ENCODE results near the gene KRTAP9-7. TPM values are rescaled to one million over a fixed set of nuclear protein-coding genes. Genes with fewer than 3 reads are reported as not detected.
"Not testable (repeated sequence)": the region's sequence is repeated elsewhere in the genome, so short reads cannot be mapped to it uniquely, and the experiment has no call there.

The KRTAP9-7 gene
- total and polyA plus RNA-seq, 2 donors (not counting 1 experiment from before 2014, with no cell fraction given), result not detected

DNA sequence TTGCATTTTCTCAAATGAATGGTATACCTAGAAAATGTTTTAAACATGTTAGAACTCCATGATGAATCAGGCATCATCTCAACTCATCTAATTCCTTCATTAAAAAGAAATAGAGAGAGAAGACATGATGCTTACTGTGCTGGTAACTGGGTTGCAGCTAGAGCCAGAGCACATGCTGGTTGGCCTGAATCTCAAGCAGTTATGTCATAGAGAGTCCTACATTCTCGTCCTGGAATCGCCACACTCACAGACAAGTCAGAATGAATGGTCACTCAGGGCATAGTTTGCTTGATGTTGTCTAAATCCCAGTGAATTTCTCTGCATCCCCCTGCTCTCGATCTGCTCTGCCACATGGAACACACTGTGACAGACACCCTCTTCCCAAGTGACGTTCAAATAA lies 38.4 kb upstream of the KRTAP9-7 start:
- H3K27ac ChIP-seq (ENCODE audit: low read length in 2 of 2); H3K4me3 ChIP-seq (ENCODE audit: control extremely low read depth in 1 of 5, extremely low read depth in 1 of 5, insufficient read depth in 1 of 5, low read depth in 2 of 5, low read length in 4 of 5); H3K36me3 ChIP-seq (replicated peaks in 1 of 2; ENCODE audit: control extremely low read depth in 1 of 2, control insufficient read depth in 1 of 2, extremely low read depth in 1 of 2, insufficient read depth in 2 of 2, low read length in 1 of 2); H2AFZ ChIP-seq (ENCODE audit: insufficient read depth, low read depth, low read length, poor library complexity, severe bottlenecking); POLR2A ChIA-PET; H3K27ac Mint-ChIP-seq; H3K27me3 ChIP-seq (replicated peaks in 1 of 4; ENCODE audit: control extremely low read depth in 1 of 4, control insufficient read depth in 3 of 4, insufficient read depth in 4 of 4, low read length in 3 of 4); H3K9ac ChIP-seq (ENCODE audit: low read length); intact Hi-C loops (cut with micrococcal nuclease); H4K20me1 ChIP-seq (ENCODE audit: control insufficient read depth, insufficient read depth, low read length, poor library complexity, severe bottlenecking); H3K4me1 Mint-ChIP-seq; H3K4me2 ChIP-seq (replicated peaks; ENCODE audit: low read depth, low read length, poor library complexity, severe bottlenecking); DNase-seq; H3K9me3 Mint-ChIP-seq (ENCODE audit: insufficient read depth); H3K4me3 Mint-ChIP-seq; CTCF ChIA-PET; H3K4me1 ChIP-seq (ENCODE audit: control insufficient read depth in 2 of 2, insufficient read depth in 2 of 2, low read length in 2 of 2); ATAC-seq (ENCODE audit: low read depth); H3K79me2 ChIP-seq (ENCODE audit: control insufficient read depth, insufficient read depth, low read length): not testable (repeated sequence)
- no CpG with 5 or more reads among the region's 4 CpGs for WGBS (ENCODE audit: insufficient coverage)
- peaks cover 50% of the 10 kb centered on the region for H3K27me3 Mint-ChIP-seq
- peaks cover 0 to 11% (median 0%) of the 10 kb centered on the region in 3 donors for H3K9me3 ChIP-seq (ENCODE audit: control extremely low read depth in 1 of 3, control insufficient read depth in 2 of 3, insufficient read depth in 1 of 3, low read length in 2 of 3)

DNA sequence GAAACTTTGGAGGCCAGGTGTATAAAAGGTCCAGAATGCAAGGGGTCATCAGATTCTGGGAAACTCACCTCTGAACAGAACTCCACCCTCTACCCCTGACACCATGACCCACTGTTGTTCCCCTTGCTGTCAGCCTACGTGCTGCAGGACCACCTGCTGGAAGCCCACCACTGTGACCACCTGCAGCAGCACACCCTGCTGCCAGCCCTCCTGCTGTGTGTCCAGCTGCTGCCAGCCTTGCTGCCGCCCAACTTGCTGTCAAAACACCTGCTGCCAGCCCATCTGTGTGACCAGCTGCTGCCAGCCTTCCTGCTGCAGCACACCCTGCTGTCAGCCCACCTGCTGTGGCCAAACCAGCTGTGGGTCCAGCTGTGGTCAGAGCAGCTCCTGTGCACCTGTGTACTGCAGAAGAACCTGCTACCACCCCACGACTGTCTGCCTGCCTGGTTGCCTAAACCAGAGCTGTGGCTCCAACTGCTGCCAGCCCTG lies 37.5 kb upstream of the KRTAP9-7 start, which contains the start of gene KRTAP9-8:
Gene KRTAP9-8, plus strand, starts transcription at position 51 of the 489 bp plus-strand sequence. Its CDS starts 53 bp downstream, at position 104.
- H3K27me3 ChIP-seq (replicated peaks in 1 of 4; ENCODE audit: control extremely low read depth in 1 of 4, control insufficient read depth in 3 of 4, insufficient read depth in 4 of 4, low read length in 3 of 4); H3K9me3 ChIP-seq (ENCODE audit: control extremely low read depth in 1 of 3, control insufficient read depth in 2 of 3, insufficient read depth in 1 of 3, low read length in 2 of 3); H3K4me1 Mint-ChIP-seq; H3K9me3 Mint-ChIP-seq (ENCODE audit: insufficient read depth); H3K9ac ChIP-seq (ENCODE audit: low read length); ATAC-seq (ENCODE audit: low read depth); H3K27ac ChIP-seq (ENCODE audit: low read length in 2 of 2); intact Hi-C loops (cut with micrococcal nuclease); H3K79me2 ChIP-seq (ENCODE audit: control insufficient read depth, insufficient read depth, low read length); H3K4me3 Mint-ChIP-seq; DNase-seq; POLR2A ChIA-PET; H3K4me1 ChIP-seq (ENCODE audit: control insufficient read depth in 2 of 2, insufficient read depth in 2 of 2, low read length in 2 of 2); H4K20me1 ChIP-seq (ENCODE audit: control insufficient read depth, insufficient read depth, low read length, poor library complexity, severe bottlenecking); H2AFZ ChIP-seq (ENCODE audit: insufficient read depth, low read depth, low read length, poor library complexity, severe bottlenecking); H3K27ac Mint-ChIP-seq; H3K36me3 ChIP-seq (replicated peaks in 1 of 2; ENCODE audit: control extremely low read depth in 1 of 2, control insufficient read depth in 1 of 2, extremely low read depth in 1 of 2, insufficient read depth in 2 of 2, low read length in 1 of 2); H3K4me3 ChIP-seq (ENCODE audit: control extremely low read depth in 1 of 5, extremely low read depth in 1 of 5, insufficient read depth in 1 of 5, low read depth in 2 of 5, low read length in 4 of 5); H3K4me2 ChIP-seq (replicated peaks; ENCODE audit: low read depth, low read length, poor library complexity, severe bottlenecking); CTCF ChIA-PET: not testable (repeated sequence)
- peaks cover 54% of the 10 kb centered on the region for H3K27me3 Mint-ChIP-seq
- 69% methylated on average over 2 of the region's 3 CpGs for WGBS (ENCODE audit: insufficient coverage)

DNA sequence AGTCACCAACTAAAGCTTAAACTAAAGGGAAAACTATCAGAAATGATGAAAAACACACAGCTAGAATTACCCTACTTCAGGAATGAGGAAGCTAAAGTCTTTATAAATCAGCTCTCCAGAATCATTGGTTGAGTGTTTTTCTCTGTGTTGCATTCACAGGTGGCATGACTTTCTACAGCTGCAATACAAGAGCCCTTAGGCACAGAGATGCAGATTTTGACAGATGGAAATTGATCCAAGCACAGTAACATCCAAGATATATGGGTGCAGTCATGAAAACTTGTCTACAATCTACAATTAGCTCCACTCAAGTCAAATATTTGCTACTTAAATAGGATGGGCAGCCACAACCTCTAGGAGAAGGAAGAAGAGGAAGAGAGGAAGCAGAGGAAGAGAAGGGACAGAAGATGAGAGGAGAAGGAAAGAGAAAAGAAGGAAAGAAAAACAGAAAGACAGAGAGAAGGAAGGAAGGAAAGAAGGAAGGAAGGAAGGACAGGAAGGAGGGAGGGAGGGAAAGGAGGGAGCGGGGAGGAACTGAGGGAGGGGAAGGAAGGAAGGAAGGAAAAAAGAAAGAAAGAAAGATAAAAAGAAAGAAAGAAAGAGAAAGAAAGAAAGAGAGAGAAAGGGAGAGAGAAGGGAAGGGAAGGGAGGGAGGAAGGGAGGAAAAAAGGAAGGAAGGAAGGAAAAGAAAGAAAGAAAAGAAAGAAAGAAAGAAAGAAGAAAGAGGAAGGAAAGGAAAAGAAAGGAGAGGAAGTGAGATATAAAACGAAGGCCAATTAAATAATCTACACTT lies 28.3 kb upstream of the KRTAP9-7 start:
- 93% methylated on average over 1 of the region's 2 CpGs for WGBS (ENCODE audit: insufficient coverage)
- CTCF ChIA-PET; ATAC-seq (ENCODE audit: low read depth); intact Hi-C loops (cut with micrococcal nuclease); H3K9ac ChIP-seq (ENCODE audit: low read length); H2AFZ ChIP-seq (ENCODE audit: insufficient read depth, low read depth, low read length, poor library complexity, severe bottlenecking); H3K4me2 ChIP-seq (replicated peaks; ENCODE audit: low read depth, low read length, poor library complexity, severe bottlenecking); H3K27ac Mint-ChIP-seq; POLR2A ChIA-PET; H3K36me3 ChIP-seq (replicated peaks in 1 of 2; ENCODE audit: control extremely low read depth in 1 of 2, control insufficient read depth in 1 of 2, extremely low read depth in 1 of 2, insufficient read depth in 2 of 2, low read length in 1 of 2); H3K4me1 ChIP-seq (ENCODE audit: control insufficient read depth in 2 of 2, insufficient read depth in 2 of 2, low read length in 2 of 2); H3K4me3 Mint-ChIP-seq; H3K4me1 Mint-ChIP-seq; H3K9me3 Mint-ChIP-seq (ENCODE audit: insufficient read depth); H3K9me3 ChIP-seq (ENCODE audit: control extremely low read depth in 1 of 3, control insufficient read depth in 2 of 3, insufficient read depth in 1 of 3, low read length in 2 of 3); H4K20me1 ChIP-seq (ENCODE audit: control insufficient read depth, insufficient read depth, low read length, poor library complexity, severe bottlenecking); H3K27me3 ChIP-seq (replicated peaks in 1 of 4; ENCODE audit: control extremely low read depth in 1 of 4, control insufficient read depth in 3 of 4, insufficient read depth in 4 of 4, low read length in 3 of 4); H3K79me2 ChIP-seq (ENCODE audit: control insufficient read depth, insufficient read depth, low read length); H3K27ac ChIP-seq (ENCODE audit: low read length in 2 of 2); H3K4me3 ChIP-seq (ENCODE audit: control extremely low read depth in 1 of 5, extremely low read depth in 1 of 5, insufficient read depth in 1 of 5, low read depth in 2 of 5, low read length in 4 of 5): not testable (repeated sequence)
- peaks cover 31% of the 10 kb centered on the region for H3K27me3 Mint-ChIP-seq
- peak; percentile 2 for DNase-seq

DNA sequence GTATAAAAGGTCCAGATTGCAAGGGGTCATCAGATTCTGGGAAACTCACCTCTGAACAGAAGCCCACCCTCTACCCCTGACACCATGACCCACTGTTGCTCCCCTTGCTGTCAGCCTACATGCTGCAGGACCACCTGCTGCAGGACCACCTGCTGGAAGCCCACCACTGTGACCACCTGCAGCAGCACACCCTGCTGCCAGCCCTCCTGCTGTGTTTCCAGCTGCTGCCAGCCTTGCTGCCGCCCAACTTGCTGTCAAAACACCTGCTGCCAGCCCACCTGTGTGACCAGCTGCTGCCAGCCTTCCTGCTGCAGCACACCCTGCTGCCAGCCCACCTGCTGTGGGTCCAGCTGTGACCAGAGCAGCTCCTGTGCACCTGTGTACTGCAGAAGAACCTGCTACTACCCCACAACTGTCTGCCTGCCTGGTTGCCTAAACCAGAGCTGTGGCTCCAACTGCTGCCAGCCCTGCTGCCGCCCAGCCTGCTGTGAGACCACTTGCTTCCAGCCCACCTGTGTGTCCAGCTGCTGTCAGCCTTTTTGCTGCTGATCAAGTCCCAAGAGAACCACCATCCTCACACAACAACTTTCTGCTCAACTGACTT lies 25.8 kb upstream of the KRTAP9-7 start, which contains the start of gene KRTAP9-4:
Gene KRTAP9-4, plus strand, starts transcription at position 51 of the 604 bp plus-strand sequence. Its CDS starts 34 bp downstream, at position 85.
- 53% methylated on average over 2 of the region's 2 CpGs for WGBS (ENCODE audit: insufficient coverage)
- peak; percentile 1 for DNase-seq
- H3K4me3 ChIP-seq (ENCODE audit: control extremely low read depth in 1 of 5, extremely low read depth in 1 of 5, insufficient read depth in 1 of 5, low read depth in 2 of 5, low read length in 4 of 5); H3K9me3 ChIP-seq (ENCODE audit: control extremely low read depth in 1 of 3, control insufficient read depth in 2 of 3, insufficient read depth in 1 of 3, low read length in 2 of 3); CTCF ChIA-PET; H3K79me2 ChIP-seq (ENCODE audit: control insufficient read depth, insufficient read depth, low read length); H3K4me1 ChIP-seq (ENCODE audit: control insufficient read depth in 2 of 2, insufficient read depth in 2 of 2, low read length in 2 of 2); H3K27ac Mint-ChIP-seq; H4K20me1 ChIP-seq (ENCODE audit: control insufficient read depth, insufficient read depth, low read length, poor library complexity, severe bottlenecking); POLR2A ChIA-PET; H3K9me3 Mint-ChIP-seq (ENCODE audit: insufficient read depth); H3K36me3 ChIP-seq (replicated peaks in 1 of 2; ENCODE audit: control extremely low read depth in 1 of 2, control insufficient read depth in 1 of 2, extremely low read depth in 1 of 2, insufficient read depth in 2 of 2, low read length in 1 of 2); H3K4me1 Mint-ChIP-seq; H3K4me2 ChIP-seq (replicated peaks; ENCODE audit: low read depth, low read length, poor library complexity, severe bottlenecking); H3K9ac ChIP-seq (ENCODE audit: low read length); ATAC-seq (ENCODE audit: low read depth); H3K4me3 Mint-ChIP-seq; intact Hi-C loops (cut with micrococcal nuclease); H3K27me3 ChIP-seq (replicated peaks in 1 of 4; ENCODE audit: control extremely low read depth in 1 of 4, control insufficient read depth in 3 of 4, insufficient read depth in 4 of 4, low read length in 3 of 4); H2AFZ ChIP-seq (ENCODE audit: insufficient read depth, low read depth, low read length, poor library complexity, severe bottlenecking); H3K27ac ChIP-seq (ENCODE audit: low read length in 2 of 2): not testable (repeated sequence)
- peaks cover 28% of the 10 kb centered on the region for H3K27me3 Mint-ChIP-seq
